ENCODE measurements around the gene PHLDB2. TPM values are rescaled to one million over a fixed set of nuclear protein-coding genes. Genes with fewer than 3 reads are reported as not detected.
A peak's percentile ranks its signal among the peaks of the same experiment; 100 is the strongest.

The PHLDB2 gene
- total and polyA plus RNA-seq, 11 donors: 59.0 to 280 (median 115) TPM

GRCh38 chr3:111871809-111872623, 13.0 kb downstream of the PHLDB2 start:
- Histone ChIP-seq H3K36me3 (peaks cover 0 to 20% (median 0%) of the 10 kb centered on the region in 9 donors), H3K4me1 (peaks cover 0 to 86% (median 61%) of the 10 kb centered on the region in 12 donors), H3K4me3 (no peak overlapping the region), H3K27ac (peak overlapping the region in 7 of 12 donors; percentile 26 to 57 (median 35)), H3K27me3 (no peaks in the 10 kb centered on the region), H3K9me3 (no peaks in the 10 kb centered on the region)
- WGBS, 4 donors: 67 to 78% (median 74%) methylated on average over 6 of the region's 6 CpGs
- intact Hi-C loops (cut with DNase I): no loop called here
- TF ChIP-seq, protein P1, sequence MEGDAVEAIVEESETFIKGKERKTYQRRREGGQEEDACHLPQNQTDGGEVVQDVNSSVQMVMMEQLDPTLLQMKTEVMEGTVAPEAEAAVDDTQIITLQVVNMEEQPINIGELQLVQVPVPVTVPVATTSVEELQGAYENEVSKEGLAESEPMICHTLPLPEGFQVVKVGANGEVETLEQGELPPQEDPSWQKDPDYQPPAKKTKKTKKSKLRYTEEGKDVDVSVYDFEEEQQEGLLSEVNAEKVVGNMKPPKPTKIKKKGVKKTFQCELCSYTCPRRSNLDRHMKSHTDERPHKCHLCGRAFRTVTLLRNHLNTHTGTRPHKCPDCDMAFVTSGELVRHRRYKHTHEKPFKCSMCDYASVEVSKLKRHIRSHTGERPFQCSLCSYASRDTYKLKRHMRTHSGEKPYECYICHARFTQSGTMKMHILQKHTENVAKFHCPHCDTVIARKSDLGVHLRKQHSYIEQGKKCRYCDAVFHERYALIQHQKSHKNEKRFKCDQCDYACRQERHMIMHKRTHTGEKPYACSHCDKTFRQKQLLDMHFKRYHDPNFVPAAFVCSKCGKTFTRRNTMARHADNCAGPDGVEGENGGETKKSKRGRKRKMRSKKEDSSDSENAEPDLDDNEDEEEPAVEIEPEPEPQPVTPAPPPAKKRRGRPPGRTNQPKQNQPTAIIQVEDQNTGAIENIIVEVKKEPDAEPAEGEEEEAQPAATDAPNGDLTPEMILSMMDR (IDR thresholded peaks at IDR 0.05): no peak
- TF ChIP-seq POLR2A (IDR thresholded peaks at IDR 0.05): no peak
- peak in 3 of 4 donors; percentile 21 to 72 (median 52) for ATAC-seq
- no peak for DNase-seq

- intact Hi-C loops (cut with DNase I): no loop called here
- H3K27ac ChIP-seq: peak overlapping the region in 8 of 12 donors; percentile 20 to 57 (median 34)
- WGBS, 4 donors: 54 to 70% (median 61%) methylated on average over 2 of the region's 2 CpGs
Observed at GRCh38 chr3:111872979-111873378, 13.9 kb downstream of the PHLDB2 start.

GRCh38 chr3:111874177-111874820, 15.2 kb downstream of the PHLDB2 start:
- TF ChIP-seq POLR2A (IDR thresholded peaks at IDR 0.05): no peak
- TF ChIP-seq, protein P1 (IDR thresholded peaks at IDR 0.05): no peak
- Histone ChIP-seq H3K9me3 (no peaks in the 10 kb centered on the region), H3K4me3 (no peak overlapping the region), H3K27ac (peak overlapping the region in 2 of 12 donors; percentile 27 to 32), H3K27me3 (no peaks in the 10 kb centered on the region), H3K4me1 (peaks cover 0 to 66% (median 42%) of the 10 kb centered on the region in 12 donors), H3K36me3 (peaks cover 0 to 20% (median 0%) of the 10 kb centered on the region in 9 donors)
- DNase-seq (no peak), ATAC-seq (peak in 1 of 4 donors; percentile 64)
- 41 to 52% (median 48%) methylated on average over 2 of the region's 2 CpGs for WGBS, 4 donors
- intact Hi-C loops (cut with DNase I): no loop called here

More at GRCh38 chr3:111872979-111873378, 13.9 kb downstream of the PHLDB2 start:
- Histone ChIP-seq H3K36me3 (peaks cover 0 to 20% (median 0%) of the 10 kb centered on the region in 9 donors), H3K27me3 (no peaks in the 10 kb centered on the region), H3K4me3 (no peak overlapping the region), H3K4me1 (peaks cover 0 to 76% (median 52%) of the 10 kb centered on the region in 12 donors), H3K9me3 (no peaks in the 10 kb centered on the region)
- no peak for TF ChIP-seq POLR2A (IDR thresholded peaks at IDR 0.05)
- TF ChIP-seq, protein P1 (IDR thresholded peaks at IDR 0.05): no peak
- no peak for DNase-seq
- ATAC-seq: no peak

- intact Hi-C loops (cut with DNase I): no loop called here
- no peak for DNase-seq
- Histone ChIP-seq H3K36me3 (peaks cover 0 to 26% (median 19%) of the 10 kb centered on the region in 9 donors), H3K27me3 (no peaks in the 10 kb centered on the region), H3K4me1 (peaks cover 0 to 70% (median 42%) of the 10 kb centered on the region in 12 donors), H3K9me3 (peaks cover 0 to 15% (median 0%) of the 10 kb centered on the region in 12 donors), H3K27ac (no peak overlapping the region), H3K4me3 (no peak overlapping the region)
- no peak for ATAC-seq
- TF ChIP-seq POLR2A (IDR thresholded peaks at IDR 0.05): no peak
- TF ChIP-seq, protein P1 (IDR thresholded peaks at IDR 0.05): no peak
Observed at GRCh38 chr3:111881480-111881879, 22.4 kb downstream of the PHLDB2 start.

Data from heart left ventricle (tissue), 16 donors.